NB4 (cell line): ENCODE measurements around the gene RCOR1.

ENCODE experiments used
- POLR2A ChIP-seq: IDR thresholded peaks from 2 replicates; pipeline ENCODE4 v1.6.1; 2011; ENCODE audit warnings: mild to moderate bottlenecking; ENCODE audit not compliant: insufficient read length; ENCODE audit errors: extremely low read depth
- TF ChIP-seq, protein P1 (sequence below): IDR thresholded peaks from one replicate; pipeline ENCODE4 v1.5.1; 2012; ENCODE audit warnings: low read depth, low read length

DNA sequence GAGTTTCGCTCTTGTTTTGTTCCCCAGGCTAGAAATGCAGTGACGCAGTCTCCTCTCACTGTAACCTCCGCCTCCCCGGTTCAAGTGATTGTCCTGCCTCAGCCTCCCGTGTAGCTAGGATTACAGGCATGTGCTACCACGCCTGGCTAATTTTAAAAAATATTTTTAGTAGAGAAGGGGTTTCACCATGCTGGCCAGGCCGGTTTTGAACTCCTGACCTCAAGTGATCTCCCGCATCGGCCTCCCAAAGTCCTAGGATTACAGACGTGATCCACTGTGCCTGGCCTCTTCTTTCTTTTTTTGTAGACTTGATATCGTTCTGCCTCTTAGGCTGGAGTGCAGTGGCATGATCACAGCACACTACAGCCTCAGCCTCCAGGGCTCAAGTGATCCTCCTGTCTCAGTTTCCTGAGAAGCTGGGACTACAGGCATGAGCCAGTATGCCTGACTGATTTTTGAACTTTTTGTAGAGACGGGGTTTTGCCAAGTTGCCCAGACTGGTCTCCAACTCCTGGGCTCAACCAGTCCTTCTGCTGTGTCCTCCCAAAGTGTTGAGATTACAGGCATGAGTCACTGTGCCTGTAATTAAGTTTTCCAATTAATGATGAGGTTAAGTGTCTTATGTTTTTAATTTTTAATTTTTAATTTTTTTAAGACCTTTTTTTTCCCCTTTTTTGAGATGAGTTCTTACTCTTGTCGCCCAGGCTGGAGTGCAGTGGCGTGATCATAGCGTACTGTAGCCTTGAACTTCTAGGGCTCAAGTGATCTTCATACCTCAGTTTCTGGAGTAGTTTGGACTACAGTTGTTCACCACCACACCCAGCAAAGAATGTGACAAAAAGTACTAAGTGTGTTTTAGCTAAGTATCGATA lies 10.2 kb downstream of the RCOR1 start:
- TF ChIP-seq, protein P1, sequence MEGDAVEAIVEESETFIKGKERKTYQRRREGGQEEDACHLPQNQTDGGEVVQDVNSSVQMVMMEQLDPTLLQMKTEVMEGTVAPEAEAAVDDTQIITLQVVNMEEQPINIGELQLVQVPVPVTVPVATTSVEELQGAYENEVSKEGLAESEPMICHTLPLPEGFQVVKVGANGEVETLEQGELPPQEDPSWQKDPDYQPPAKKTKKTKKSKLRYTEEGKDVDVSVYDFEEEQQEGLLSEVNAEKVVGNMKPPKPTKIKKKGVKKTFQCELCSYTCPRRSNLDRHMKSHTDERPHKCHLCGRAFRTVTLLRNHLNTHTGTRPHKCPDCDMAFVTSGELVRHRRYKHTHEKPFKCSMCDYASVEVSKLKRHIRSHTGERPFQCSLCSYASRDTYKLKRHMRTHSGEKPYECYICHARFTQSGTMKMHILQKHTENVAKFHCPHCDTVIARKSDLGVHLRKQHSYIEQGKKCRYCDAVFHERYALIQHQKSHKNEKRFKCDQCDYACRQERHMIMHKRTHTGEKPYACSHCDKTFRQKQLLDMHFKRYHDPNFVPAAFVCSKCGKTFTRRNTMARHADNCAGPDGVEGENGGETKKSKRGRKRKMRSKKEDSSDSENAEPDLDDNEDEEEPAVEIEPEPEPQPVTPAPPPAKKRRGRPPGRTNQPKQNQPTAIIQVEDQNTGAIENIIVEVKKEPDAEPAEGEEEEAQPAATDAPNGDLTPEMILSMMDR, result no peak
- no peak for TF ChIP-seq POLR2A
